MCF 10A (cell line): ENCODE data around the gene NPIPB12. TPM values are rescaled to one million over a fixed set of nuclear protein-coding genes. Genes with fewer than 3 reads are reported as not detected.
A peak's percentile ranks its signal among the peaks of the same experiment; 100 is the strongest.
"Not testable (repeated sequence)": the region's sequence is repeated elsewhere in the genome, so short reads cannot be mapped to it uniquely, and the experiment has no call there.

Source experiments
- Bru-seq: library from RNA; stranded (reverse); fragments of 400-500 nt; gene quantifications from one replicate; lab custom pipeline; 2021; lab: Mats Ljungman, UMichigan
- BruChase-seq, 2 experiments: library from RNA; stranded (reverse); fragments of 400-500 nt; gene quantifications; one replicate each; lab custom pipeline; 2021; lab: Mats Ljungman, UMichigan
- BruUV-seq: library from RNA; stranded (reverse); fragments of 400-500 nt; replicated peaks from 2 replicates; lab custom pipeline; 2021; lab: Mats Ljungman, UMichigan
- CTCF ChIA-PET: fragments of 300-600 bp; sonication (Branson Sonifier 250); formaldehyde crosslinking; extraction: SDS; loops from one replicate; lab custom pipeline; 2021; ENCODE audit warnings: antibody characterized with exemption, inconsistent platforms; lab: Yijun Ruan, JAX
- POLR2A ChIA-PET: fragments of 300-600, 350-650 bp; sonication (Branson Sonifier 250); formaldehyde crosslinking; extraction: SDS; loops from one replicate; lab custom pipeline; 2020; ENCODE audit warnings: antibody characterized with exemption, inconsistent platforms; lab: Yijun Ruan, JAX
- DNase-seq: peaks from one replicate; pipeline ENCODE4 v3.0.0-alpha.2; 2018; ENCODE audit not compliant: unreplicated experiment
- H3K27ac Mint-ChIP-seq: one replicate; pipeline ENCODE4 v1.8.0; 2022; ENCODE audit warnings: mild to moderate bottlenecking, low read depth, mixed read lengths; ENCODE audit not compliant: unreplicated experiment
- H3K27me3 Mint-ChIP-seq: one replicate; pipeline ENCODE4 v1.8.0; 2022; ENCODE audit warnings: mixed read lengths; ENCODE audit not compliant: insufficient read depth, unreplicated experiment
- H3K36me3 Mint-ChIP-seq: one replicate; pipeline ENCODE4 v1.8.0; 2022; ENCODE audit warnings: mild to moderate bottlenecking, moderate library complexity, mixed read lengths; ENCODE audit not compliant: insufficient read depth, unreplicated experiment
- H3K4me1 Mint-ChIP-seq: one replicate; pipeline ENCODE4 v1.8.0; 2022; ENCODE audit warnings: mixed read lengths; ENCODE audit not compliant: insufficient read depth, unreplicated experiment
- H3K4me3 Mint-ChIP-seq: one replicate; pipeline ENCODE4 v1.8.0; 2022; ENCODE audit warnings: mild to moderate bottlenecking, moderate library complexity, mixed read lengths; ENCODE audit not compliant: unreplicated experiment
- H3K9me3 Mint-ChIP-seq: one replicate; pipeline ENCODE4 v1.8.0; 2022; ENCODE audit warnings: mixed read lengths; ENCODE audit not compliant: unreplicated experiment
- intact Hi-C: fragments of 100-400 bp; cut with micrococcal nuclease; formaldehyde crosslinking; loops from 2 replicates; pipeline ENCODE4 v1.14.1; 2022
- long read RNA-seq: library from polyadenylated mRNA; stranded (forward); transcript quantifications from one replicate; pipeline ENCODE4 v2.0.0, GENCODE V29; 2022
- total RNA-seq: library from RNA; stranded (reverse); gene quantifications from 2 replicates; pipeline ENCODE4 v1.2.3, GENCODE V29; 2022

The NPIPB12 gene
- total RNA-seq = 73.6 and 91.4 TPM in 2 replicates
- percentile 53 among the genes with signal in this experiment for Bru-seq, nascent RNA
- percentile 59 among the genes with signal in this experiment for BruChase-seq, experiment 1, labeled RNA remaining after a 6-hour chase
- percentile 57 among the genes with signal in this experiment for BruChase-seq, experiment 2, labeled RNA remaining after a 2-hour chase
- long read RNA-seq = 0 reads

GRCh38 chr16:29506308-29506707 is at the start of gene NPIPB12:
Gene NPIPB12 (minus strand): TSS chr16:29506408.
- H3K36me3 Mint-ChIP-seq, H3K9me3 Mint-ChIP-seq, H3K4me1 Mint-ChIP-seq, H3K27me3 Mint-ChIP-seq, POLR2A ChIA-PET, H3K4me3 Mint-ChIP-seq, intact Hi-C loops, CTCF ChIA-PET, DNase-seq, H3K27ac Mint-ChIP-seq, BruUV-seq: not testable (repeated sequence)

- CTCF ChIA-PET, H3K27ac Mint-ChIP-seq, intact Hi-C loops, BruUV-seq, DNase-seq, H3K4me3 Mint-ChIP-seq, H3K36me3 Mint-ChIP-seq, H3K4me1 Mint-ChIP-seq, H3K27me3 Mint-ChIP-seq, POLR2A ChIA-PET, H3K9me3 Mint-ChIP-seq: not testable (repeated sequence)
Observed at GRCh38 chr16:29521520-29521919, 15.3 kb upstream of the NPIPB12 start.

- H3K27me3 Mint-ChIP-seq, H3K9me3 Mint-ChIP-seq, H3K4me3 Mint-ChIP-seq, CTCF ChIA-PET, H3K27ac Mint-ChIP-seq, H3K4me1 Mint-ChIP-seq, POLR2A ChIA-PET, DNase-seq, intact Hi-C loops, BruUV-seq, H3K36me3 Mint-ChIP-seq: not testable (repeated sequence)
Observed at GRCh38 chr16:29482276-29482675, 23.9 kb downstream of the NPIPB12 start.

GRCh38 chr16:29472065-29472464 is 34.1 kb downstream of the NPIPB12 start:
- BruUV-seq, H3K27me3 Mint-ChIP-seq, POLR2A ChIA-PET, H3K4me1 Mint-ChIP-seq, H3K36me3 Mint-ChIP-seq, intact Hi-C loops, DNase-seq, H3K27ac Mint-ChIP-seq, H3K9me3 Mint-ChIP-seq, H3K4me3 Mint-ChIP-seq, CTCF ChIA-PET: not testable (repeated sequence)

- H3K36me3 Mint-ChIP-seq, DNase-seq, BruUV-seq, POLR2A ChIA-PET, CTCF ChIA-PET, H3K4me3 Mint-ChIP-seq, H3K27ac Mint-ChIP-seq, intact Hi-C loops, H3K4me1 Mint-ChIP-seq, H3K27me3 Mint-ChIP-seq, H3K9me3 Mint-ChIP-seq: not testable (repeated sequence)
Observed at GRCh38 chr16:29469660-29470059, 36.5 kb downstream of the NPIPB12 start.

- POLR2A ChIA-PET, H3K27me3 Mint-ChIP-seq, H3K36me3 Mint-ChIP-seq, H3K4me3 Mint-ChIP-seq, BruUV-seq, H3K9me3 Mint-ChIP-seq, DNase-seq, CTCF ChIA-PET, H3K27ac Mint-ChIP-seq, H3K4me1 Mint-ChIP-seq, intact Hi-C loops: not testable (repeated sequence)
Observed at GRCh38 chr16:29467654-29468366, 38.4 kb downstream of the NPIPB12 start.

- H3K27ac Mint-ChIP-seq, DNase-seq, CTCF ChIA-PET, intact Hi-C loops, H3K4me3 Mint-ChIP-seq, H3K4me1 Mint-ChIP-seq, BruUV-seq, H3K9me3 Mint-ChIP-seq, H3K27me3 Mint-ChIP-seq, H3K36me3 Mint-ChIP-seq, POLR2A ChIA-PET: not testable (repeated sequence)
Observed at GRCh38 chr16:29466904-29467303, 39.3 kb downstream of the NPIPB12 start.

- BruUV-seq, POLR2A ChIA-PET: not testable (repeated sequence)
Observed at GRCh38 chr16:29465985-29466824, 40.0 kb downstream of the NPIPB12 start.

GRCh38 chr16:29460647-29461030 is 45.6 kb downstream of the NPIPB12 start:
- BruUV-seq, POLR2A ChIA-PET: not testable (repeated sequence)

More at GRCh38 chr16:29465985-29466824, 40.0 kb downstream of the NPIPB12 start:
- intact Hi-C loops, H3K4me1 Mint-ChIP-seq, H3K36me3 Mint-ChIP-seq, H3K27me3 Mint-ChIP-seq, DNase-seq, H3K4me3 Mint-ChIP-seq, H3K27ac Mint-ChIP-seq, CTCF ChIA-PET, H3K9me3 Mint-ChIP-seq: not testable (repeated sequence)

More at GRCh38 chr16:29460647-29461030, 45.6 kb downstream of the NPIPB12 start:
- CTCF ChIA-PET, H3K9me3 Mint-ChIP-seq, H3K4me3 Mint-ChIP-seq, H3K36me3 Mint-ChIP-seq, DNase-seq, H3K4me1 Mint-ChIP-seq, intact Hi-C loops, H3K27me3 Mint-ChIP-seq, H3K27ac Mint-ChIP-seq: not testable (repeated sequence)
